Subcutaneous adipose tissue (tissue), 4 donors: ENCODE results near the gene AGR3. TPM values are rescaled to one million over a fixed set of nuclear protein-coding genes. Genes with fewer than 3 reads are reported as not detected.

Experiments
- total RNA-seq, 4 donors: library from RNA; depleted of rRNA; stranded (reverse); fragments of >200 nt; gene quantifications; one replicate each; pipeline ENCODE4 v1.1.0, GENCODE V29; 2016
- TF ChIP-seq, protein P1 (sequence below): fragments of 450-650 bp; IDR thresholded peaks from one replicate; pipeline ENCODE4 v1.5.1; 2016; ENCODE audit warnings: low read depth, mild to moderate bottlenecking, control low read depth, antibody characterized with exemption, moderate library complexity

Gene AGR3
- total RNA-seq, 4 donors from 2014 or later = not detected

DNA sequence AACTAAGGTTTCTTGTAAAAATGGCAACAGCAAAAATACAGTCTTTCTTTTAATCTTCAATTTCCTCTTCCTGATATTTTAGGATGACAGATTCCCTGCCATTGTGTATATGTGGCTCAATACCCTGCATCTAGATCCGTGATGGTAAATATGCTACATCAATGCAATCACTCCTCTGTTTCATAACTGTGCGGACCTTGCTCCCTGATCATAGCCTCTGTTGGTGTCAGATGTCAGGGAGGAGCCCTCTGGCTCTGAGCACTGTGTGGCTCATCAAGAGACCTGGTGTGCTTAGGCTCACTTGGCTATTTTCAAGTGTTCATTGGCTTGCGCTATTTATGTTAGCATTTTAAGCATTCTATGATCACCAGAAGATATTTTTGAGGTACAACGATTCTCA is 33.0 kb upstream of the AGR3 start:
- TF ChIP-seq, protein P1, sequence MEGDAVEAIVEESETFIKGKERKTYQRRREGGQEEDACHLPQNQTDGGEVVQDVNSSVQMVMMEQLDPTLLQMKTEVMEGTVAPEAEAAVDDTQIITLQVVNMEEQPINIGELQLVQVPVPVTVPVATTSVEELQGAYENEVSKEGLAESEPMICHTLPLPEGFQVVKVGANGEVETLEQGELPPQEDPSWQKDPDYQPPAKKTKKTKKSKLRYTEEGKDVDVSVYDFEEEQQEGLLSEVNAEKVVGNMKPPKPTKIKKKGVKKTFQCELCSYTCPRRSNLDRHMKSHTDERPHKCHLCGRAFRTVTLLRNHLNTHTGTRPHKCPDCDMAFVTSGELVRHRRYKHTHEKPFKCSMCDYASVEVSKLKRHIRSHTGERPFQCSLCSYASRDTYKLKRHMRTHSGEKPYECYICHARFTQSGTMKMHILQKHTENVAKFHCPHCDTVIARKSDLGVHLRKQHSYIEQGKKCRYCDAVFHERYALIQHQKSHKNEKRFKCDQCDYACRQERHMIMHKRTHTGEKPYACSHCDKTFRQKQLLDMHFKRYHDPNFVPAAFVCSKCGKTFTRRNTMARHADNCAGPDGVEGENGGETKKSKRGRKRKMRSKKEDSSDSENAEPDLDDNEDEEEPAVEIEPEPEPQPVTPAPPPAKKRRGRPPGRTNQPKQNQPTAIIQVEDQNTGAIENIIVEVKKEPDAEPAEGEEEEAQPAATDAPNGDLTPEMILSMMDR = no peak

DNA sequence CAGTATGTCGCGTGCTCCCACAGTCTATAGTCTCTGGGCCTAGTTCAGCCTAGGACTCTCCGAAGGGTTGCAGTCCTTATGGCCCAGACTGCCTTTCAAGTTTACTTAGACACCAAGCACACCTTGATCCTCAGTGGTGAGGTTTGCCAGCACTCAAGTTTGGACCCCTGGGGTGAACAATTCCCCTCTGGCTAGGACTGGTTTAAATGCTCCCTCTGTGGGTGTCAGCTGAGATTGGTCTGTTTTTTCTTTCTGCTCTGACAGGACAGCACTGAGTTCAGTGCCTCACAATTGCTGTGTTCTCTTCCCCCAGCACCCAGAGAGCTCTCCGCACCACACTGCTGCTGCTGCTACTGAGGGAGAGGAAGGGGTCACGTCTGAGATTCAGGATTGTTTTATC is 31.9 kb upstream of the AGR3 start:
- TF ChIP-seq, protein P1 = no peak

DNA sequence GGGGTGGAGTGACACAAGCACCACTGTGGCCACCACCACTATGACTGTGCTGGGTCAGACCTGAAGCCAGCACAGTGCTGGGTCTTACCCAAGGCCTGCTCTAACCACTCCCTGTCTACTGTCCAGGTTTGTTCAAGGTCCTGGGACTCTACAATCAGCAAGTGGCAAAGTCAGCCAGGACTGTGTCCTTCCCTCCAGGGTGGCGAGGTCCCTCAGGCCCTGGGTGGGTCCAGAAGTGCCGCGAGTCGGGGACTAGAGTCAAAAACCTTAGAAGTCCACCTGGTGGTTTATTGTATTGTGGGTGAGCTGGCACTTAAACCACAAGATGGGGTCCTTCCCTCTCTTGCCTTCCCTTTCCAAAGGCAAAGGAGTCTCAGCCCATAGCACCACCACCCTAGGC is 30.8 kb upstream of the AGR3 start:
- TF ChIP-seq, protein P1 = no peak

DNA sequence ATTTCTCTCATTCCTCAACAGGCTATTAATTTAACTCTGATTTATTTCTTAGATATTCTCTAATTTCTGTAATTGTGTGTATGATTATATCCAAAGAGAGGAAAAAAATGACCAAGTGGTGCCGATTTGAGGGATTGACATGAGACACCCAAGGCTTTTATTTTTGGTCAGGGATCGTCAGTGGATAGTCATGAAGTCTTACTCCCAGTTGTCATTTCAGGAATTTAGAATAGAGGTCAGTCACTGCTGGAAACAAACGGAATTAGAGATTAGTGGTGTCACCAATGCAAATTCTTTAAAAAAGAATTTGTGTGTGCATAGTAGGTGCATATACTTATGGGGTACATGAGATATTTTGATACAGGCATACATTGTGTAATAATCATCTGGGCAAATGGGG is 26.8 kb upstream of the AGR3 start:
- TF ChIP-seq, protein P1 = no peak

DNA sequence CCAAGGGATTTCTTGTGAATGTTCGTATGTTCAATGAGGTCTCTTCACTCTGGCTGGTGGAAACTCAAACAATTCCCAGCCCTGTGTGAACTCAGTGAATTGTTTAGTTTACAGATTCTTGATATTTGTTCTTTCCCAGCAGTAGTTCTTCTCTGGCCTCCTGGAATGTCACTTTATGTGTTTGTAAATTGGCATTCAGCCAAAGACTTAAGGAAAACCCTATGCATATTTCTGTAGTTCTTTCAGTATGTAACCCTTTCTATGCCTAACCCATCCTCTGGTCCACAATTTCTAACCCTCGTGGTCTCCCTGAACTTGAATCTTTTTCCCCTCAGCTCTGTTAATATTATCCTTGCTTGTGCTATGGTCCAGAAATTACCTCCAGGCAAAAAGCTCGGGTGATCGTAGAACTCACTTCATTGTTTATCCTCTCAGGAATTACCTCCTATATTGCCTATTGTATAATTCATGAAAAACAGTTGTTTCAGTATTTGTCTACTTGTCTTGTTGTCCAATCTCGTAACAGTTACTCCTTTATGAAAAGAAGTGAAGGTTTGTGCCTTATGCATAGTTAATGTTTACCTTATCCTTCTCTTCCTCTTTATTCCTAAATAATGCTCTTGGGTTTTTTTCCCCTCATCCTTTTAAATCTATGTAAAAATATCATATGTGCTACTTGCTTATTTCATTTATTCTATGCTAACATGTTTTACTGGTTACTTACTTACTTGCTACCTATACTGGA is 23.7 kb upstream of the AGR3 start:
- TF ChIP-seq, protein P1 = no peak

DNA sequence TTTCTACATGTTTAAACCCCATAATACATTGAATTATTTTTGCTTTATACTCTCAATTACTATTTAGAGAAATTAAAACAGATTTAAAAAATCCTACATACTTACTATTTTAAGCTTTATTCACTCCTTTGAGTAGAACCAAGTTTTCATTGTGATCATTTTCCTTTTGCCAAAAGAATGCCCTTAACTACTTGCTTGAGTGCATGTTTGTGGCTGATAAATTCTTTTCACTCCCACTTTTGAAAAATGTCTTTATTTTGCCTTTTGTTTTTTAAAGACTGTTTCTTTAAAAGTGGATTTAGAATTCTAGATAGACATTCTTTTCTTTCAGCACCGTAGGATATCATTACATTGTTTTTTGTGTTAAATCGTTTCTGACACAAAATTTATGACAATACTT is 22.3 kb upstream of the AGR3 start:
- TF ChIP-seq, protein P1 = no peak

DNA sequence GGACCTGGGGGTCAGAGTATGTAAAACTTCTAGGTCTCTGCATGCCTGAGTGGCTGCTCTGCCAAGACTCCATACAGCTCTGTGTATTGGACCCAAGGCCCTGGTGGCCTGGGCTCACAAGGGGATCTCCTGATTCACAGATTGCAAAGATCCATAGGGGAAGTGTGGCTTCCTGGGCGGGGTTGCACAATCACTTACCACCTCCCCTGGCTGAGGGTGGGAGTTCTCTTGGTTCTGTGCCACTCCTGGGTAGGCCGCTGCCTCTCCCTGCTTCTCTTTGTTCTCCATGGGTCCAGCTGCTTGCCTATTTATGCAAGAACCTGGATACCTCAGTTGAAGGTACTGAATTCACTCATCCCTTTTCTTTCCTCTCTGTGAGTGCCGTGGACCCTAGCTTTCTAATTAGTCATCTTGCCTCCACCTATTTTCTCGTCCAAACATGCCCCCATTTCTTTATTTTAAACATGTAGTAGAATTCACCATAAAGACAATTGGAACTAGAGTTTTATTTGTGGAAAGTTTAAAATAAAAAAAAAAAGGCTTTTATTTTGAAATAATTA is 18.5 kb upstream of the AGR3 start:
- TF ChIP-seq, protein P1 = no peak
